Ectodermal cell (in vitro differentiated cells): ENCODE data around the gene RNPC3.
"Not testable (repeated sequence)": the region's sequence is repeated elsewhere in the genome, so short reads cannot be mapped to it uniquely, and the experiment has no call there.

Experiments used
- H3K27ac ChIP-seq: 2 replicates; pipeline ENCODE4 v1.7.0; 2013; ENCODE audit warnings: mild to moderate bottlenecking, low read depth, low read length; ENCODE audit not compliant: insufficient read depth, poor library complexity, severe bottlenecking
- H3K27me3 ChIP-seq: 2 replicates; pipeline ENCODE4 v1.7.0; 2013; ENCODE audit warnings: mild to moderate bottlenecking, low read length; ENCODE audit not compliant: insufficient read depth, control insufficient read depth, poor library complexity, severe bottlenecking
- H3K36me3 ChIP-seq: one replicate; pipeline ENCODE4 v1.7.0; 2013; ENCODE audit warnings: low read length; ENCODE audit not compliant: control insufficient read depth, insufficient read depth
- H3K4me1 ChIP-seq: one replicate; pipeline ENCODE4 v1.7.0; 2013; ENCODE audit warnings: low read length; ENCODE audit not compliant: control insufficient read depth, insufficient read depth
- H3K4me3 ChIP-seq: 2 replicates; pipeline ENCODE4 v1.7.0; 2013; ENCODE audit warnings: low read depth, low read length, control low read depth; ENCODE audit not compliant: insufficient read depth
- H3K9me3 ChIP-seq: 2 replicates; pipeline ENCODE4 v1.7.0; 2013; ENCODE audit warnings: mild to moderate bottlenecking, low read length, moderate library complexity; ENCODE audit not compliant: control insufficient read depth
- WGBS, 2 experiments: methylation state at CpG; one replicate each; pipeline ENCODE4 v1.1.7; 2013; ENCODE audit warnings: missing lambda C conversion rate in 2 of 2; 5-methylcytosine and 5-hydroxymethylcytosine counted together

RNPC3 gene

GRCh38 chr1:103560427-103560826, 34.9 kb downstream of the RNPC3 start:
- H3K36me3 ChIP-seq = no peaks in the 10 kb centered on the region
- no peaks in the 10 kb centered on the region for H3K27me3 ChIP-seq
- no peak overlapping the region for H3K27ac ChIP-seq
- no peak overlapping the region for H3K4me3 ChIP-seq
- no peaks in the 10 kb centered on the region for H3K9me3 ChIP-seq
- no peaks in the 10 kb centered on the region for H3K4me1 ChIP-seq

- not testable (repeated sequence) for H3K4me1 ChIP-seq, H3K36me3 ChIP-seq, H3K4me3 ChIP-seq, H3K27me3 ChIP-seq, H3K27ac ChIP-seq, H3K9me3 ChIP-seq
- 91 to 96% methylated on average over 3 of the region's 3 CpGs for WGBS, 2 experiments
These were observed 35.6 kb downstream of the RNPC3 start for GRCh38 chr1:103561124-103561523.

GRCh38 chr1:103561643-103562395, 36.3 kb downstream of the RNPC3 start:
- H3K9me3 ChIP-seq = no peaks in the 10 kb centered on the region

GRCh38 chr1:103563056-103563455, 37.6 kb downstream of the RNPC3 start:
- Histone ChIP-seq H3K4me1 (no peaks in the 10 kb centered on the region), H3K4me3 (no peak overlapping the region), H3K9me3 (no peaks in the 10 kb centered on the region), H3K27ac (no peak overlapping the region), H3K27me3 (no peaks in the 10 kb centered on the region), H3K36me3 (no peaks in the 10 kb centered on the region)
- WGBS, 2 experiments = 86% methylated on average over 1 of the region's 4 CpGs; no CpG with 5 or more reads in 1 of the 2 experiments

More at GRCh38 chr1:103561643-103562395, 36.3 kb downstream of the RNPC3 start:
- WGBS, 2 experiments = 89% methylated on average over 2 of the region's 2 CpGs
- Histone ChIP-seq H3K36me3 (no peaks in the 10 kb centered on the region), H3K4me3 (no peak overlapping the region), H3K27ac (no peak overlapping the region), H3K27me3 (no peaks in the 10 kb centered on the region), H3K4me1 (no peaks in the 10 kb centered on the region)

GRCh38 chr1:103569493-103569892, 44.0 kb downstream of the RNPC3 start:
- Histone ChIP-seq H3K27me3 (no peaks in the 10 kb centered on the region), H3K4me1 (no peaks in the 10 kb centered on the region), H3K4me3 (no peak overlapping the region), H3K36me3 (no peaks in the 10 kb centered on the region), H3K9me3 (no peaks in the 10 kb centered on the region), H3K27ac (no peak overlapping the region)
- 96 to 97% methylated on average over 7 of the region's 7 CpGs for WGBS, 2 experiments

GRCh38 chr1:103571289-103571688, 45.8 kb downstream of the RNPC3 start, which contains the start of gene AMY2B:
AMY2B (plus strand) TSS chr1:103571589; CDS start chr1:103571603, 14 bp downstream.
- WGBS, 2 experiments = 83 to 100% methylated on average over 1 of the region's 2 CpGs

GRCh38 chr1:103576065-103576464, 50.6 kb downstream of the RNPC3 start:
- Histone ChIP-seq H3K9me3 (no peaks in the 10 kb centered on the region), H3K27ac (no peak overlapping the region), H3K4me3 (no peak overlapping the region), H3K36me3 (no peaks in the 10 kb centered on the region), H3K27me3 (no peaks in the 10 kb centered on the region), H3K4me1 (no peaks in the 10 kb centered on the region)

More at GRCh38 chr1:103571289-103571688, 45.8 kb downstream of the RNPC3 start, which contains the start of gene AMY2B:
- not testable (repeated sequence) for H3K4me1 ChIP-seq, H3K27me3 ChIP-seq, H3K4me3 ChIP-seq, H3K27ac ChIP-seq, H3K36me3 ChIP-seq, H3K9me3 ChIP-seq

- H3K36me3 ChIP-seq, H3K4me1 ChIP-seq, H3K4me3 ChIP-seq, H3K27ac ChIP-seq, H3K27me3 ChIP-seq, H3K9me3 ChIP-seq: not testable (repeated sequence)
- WGBS, 2 experiments = 92 to 96% methylated on average over 2 of the region's 5 CpGs
These were observed 51.3 kb downstream of the RNPC3 start for GRCh38 chr1:103576784-103577183.

- Histone ChIP-seq H3K27ac (no peak overlapping the region), H3K4me3 (no peak overlapping the region), H3K4me1 (no peaks in the 10 kb centered on the region), H3K27me3 (no peaks in the 10 kb centered on the region), H3K9me3 (no peaks in the 10 kb centered on the region), H3K36me3 (no peaks in the 10 kb centered on the region)
- WGBS, 2 experiments = 83 to 100% methylated on average over 1 of the region's 1 CpG
These were observed 57.0 kb downstream of the RNPC3 start for GRCh38 chr1:103582464-103582863.

- no peaks in the 10 kb centered on the region for H3K27me3 ChIP-seq
- H3K4me1 ChIP-seq = no peaks in the 10 kb centered on the region
- no peak overlapping the region for H3K27ac ChIP-seq
- no peak overlapping the region for H3K4me3 ChIP-seq
- no peaks in the 10 kb centered on the region for H3K9me3 ChIP-seq
- H3K36me3 ChIP-seq = no peaks in the 10 kb centered on the region
- 89% methylated on average over 1 of the region's 3 CpGs; no CpG with 5 or more reads in 1 of the 2 experiments for WGBS, 2 experiments
These were observed 58.4 kb downstream of the RNPC3 start for GRCh38 chr1:103583887-103584286.
